Measurements from ENCODE around the gene ZNF385B. TPM values are rescaled to one million over a fixed set of nuclear protein-coding genes. Genes with fewer than 3 reads are reported as not detected.

The ZNF385B gene
- total RNA-seq, 1 donor from 2014 or later = 0.11 TPM

GRCh38 chr2:179842498-179843153 is 18.8 kb downstream of the ZNF385B start:
- Mint-ChIP-seq H3K27me3 (ENCODE audit: low read depth) (peaks cover 8% of the 10 kb centered on the region), H3K36me3 (no peaks in the 10 kb centered on the region), H3K9me3 (no peaks in the 10 kb centered on the region), H3K27ac (no peak overlapping the region), H3K4me1 (peaks cover 3% of the 10 kb centered on the region), H3K4me3 (no peak overlapping the region)
- DNase-seq (ENCODE audit: low spot score in 2 of 2, unreplicated experiment in 2 of 2) = no peak
- TF ChIP-seq CTCF (IDR thresholded peaks at IDR 0.05; ENCODE audit: unreplicated experiment) = no peak

GRCh38 chr2:179840840-179841239 is 20.6 kb downstream of the ZNF385B start:
- peaks cover 3% of the 10 kb centered on the region for H3K4me1 Mint-ChIP-seq
- no peak overlapping the region for H3K27ac Mint-ChIP-seq
- no peak for DNase-seq (ENCODE audit: low spot score in 2 of 2, unreplicated experiment in 2 of 2)
- TF ChIP-seq CTCF (IDR thresholded peaks at IDR 0.05; ENCODE audit: unreplicated experiment) = no peak
- no peak overlapping the region for H3K4me3 Mint-ChIP-seq
- no peaks in the 10 kb centered on the region for H3K9me3 Mint-ChIP-seq
- peaks cover 3% of the 10 kb centered on the region for H3K27me3 Mint-ChIP-seq (ENCODE audit: low read depth)
- no peaks in the 10 kb centered on the region for H3K36me3 Mint-ChIP-seq

- Mint-ChIP-seq H3K36me3 (no peaks in the 10 kb centered on the region), H3K4me3 (no peak overlapping the region), H3K9me3 (no peaks in the 10 kb centered on the region), H3K27ac (no peak overlapping the region), H3K4me1 (no peaks in the 10 kb centered on the region), H3K27me3 (ENCODE audit: low read depth) (no peaks in the 10 kb centered on the region)
- DNase-seq (ENCODE audit: low spot score in 2 of 2, unreplicated experiment in 2 of 2) = no peak
- TF ChIP-seq CTCF (IDR thresholded peaks at IDR 0.05; ENCODE audit: unreplicated experiment) = no peak
Observed at GRCh38 chr2:179837408-179837807, 24.0 kb downstream of the ZNF385B start.

GRCh38 chr2:179830043-179830787 is 31.2 kb downstream of the ZNF385B start:
- Mint-ChIP-seq H3K27me3 (ENCODE audit: low read depth) (no peaks in the 10 kb centered on the region), H3K27ac (no peak overlapping the region)
- TF ChIP-seq CTCF (IDR thresholded peaks at IDR 0.05; ENCODE audit: unreplicated experiment) = no peak

GRCh38 chr2:179826297-179826696 is 35.1 kb downstream of the ZNF385B start:
- H3K9me3 Mint-ChIP-seq = no peaks in the 10 kb centered on the region
- peaks cover 3% of the 10 kb centered on the region for H3K4me1 Mint-ChIP-seq
- no peak for TF ChIP-seq CTCF (IDR thresholded peaks at IDR 0.05; ENCODE audit: unreplicated experiment)
- no peaks in the 10 kb centered on the region for H3K27me3 Mint-ChIP-seq (ENCODE audit: low read depth)
- no peak overlapping the region for H3K4me3 Mint-ChIP-seq
- no peak overlapping the region for H3K27ac Mint-ChIP-seq
- H3K36me3 Mint-ChIP-seq = no peaks in the 10 kb centered on the region
- no peak for DNase-seq (ENCODE audit: low spot score in 2 of 2, unreplicated experiment in 2 of 2)

More at GRCh38 chr2:179830043-179830787, 31.2 kb downstream of the ZNF385B start:
- Mint-ChIP-seq H3K36me3 (no peaks in the 10 kb centered on the region), H3K9me3 (no peaks in the 10 kb centered on the region), H3K4me3 (no peak overlapping the region), H3K4me1 (no peaks in the 10 kb centered on the region)
- no peak for DNase-seq (ENCODE audit: low spot score in 2 of 2, unreplicated experiment in 2 of 2)
